ENCODE results near the gene RIPOR1.

Gene RIPOR1

GRCh38 chr16:67560827-67561342 lies 32.3 kb downstream of the RIPOR1 start:
- no peaks in the 10 kb centered on the region for H3K27me3 ChIP-seq (ENCODE audit: control insufficient read depth, insufficient read depth, low read length)
- TF ChIP-seq CTCF (IDR thresholded peaks at IDR 0.05), result no peak
- no peak overlapping the region for H3K4me2 ChIP-seq (ENCODE audit: low read length)
- H3K27ac ChIP-seq, result no peak overlapping the region
- peaks cover 16% of the 10 kb centered on the region for H3K79me2 ChIP-seq
- H3K9ac ChIP-seq, result no peak overlapping the region
- H3K4me3 ChIP-seq (ENCODE audit: low read depth, low read length), result no peak overlapping the region
- no peaks in the 10 kb centered on the region for H3K9me3 ChIP-seq (ENCODE audit: control insufficient read depth, low read length)
- H3K36me3 ChIP-seq (ENCODE audit: control insufficient read depth, insufficient read depth, low read length), result no peaks in the 10 kb centered on the region
- peaks cover 7% of the 10 kb centered on the region for H3K4me1 ChIP-seq
- no peak overlapping the region for H2AFZ ChIP-seq

DNA sequence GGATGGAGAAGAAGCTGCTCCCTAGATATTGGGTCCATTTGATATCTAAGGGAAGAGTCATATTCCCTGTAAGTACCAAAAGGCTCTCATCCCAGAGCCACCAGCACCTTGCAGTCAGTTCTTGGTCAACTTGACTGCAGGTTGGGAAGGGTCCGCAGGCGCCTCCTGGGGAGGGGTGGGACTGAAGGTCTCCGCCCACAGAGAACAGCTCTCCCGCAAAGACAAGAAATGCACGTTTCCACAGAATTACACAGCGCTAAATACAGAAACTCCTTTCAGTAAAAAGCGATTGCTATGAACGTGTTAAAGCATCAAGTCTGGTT lies 32.8 kb downstream of the RIPOR1 start:
- Histone ChIP-seq H3K79me2 (peaks cover 20% of the 10 kb centered on the region), H3K27me3 (ENCODE audit: control insufficient read depth, insufficient read depth, low read length) (no peaks in the 10 kb centered on the region), H2AFZ (peak overlapping the region; percentile 89), H3K36me3 (ENCODE audit: control insufficient read depth, insufficient read depth, low read length) (no peaks in the 10 kb centered on the region), H3K4me2 (ENCODE audit: low read length) (peak overlapping the region; percentile 73), H3K9ac (no peak overlapping the region), H3K9me3 (ENCODE audit: control insufficient read depth, low read length) (no peaks in the 10 kb centered on the region), H3K4me3 (ENCODE audit: low read depth, low read length) (peak overlapping the region; percentile 47), H3K4me1 (peaks cover 7% of the 10 kb centered on the region), H3K27ac (peak overlapping the region; percentile 81)
- no peak for TF ChIP-seq CTCF (IDR thresholded peaks at IDR 0.05)

DNA sequence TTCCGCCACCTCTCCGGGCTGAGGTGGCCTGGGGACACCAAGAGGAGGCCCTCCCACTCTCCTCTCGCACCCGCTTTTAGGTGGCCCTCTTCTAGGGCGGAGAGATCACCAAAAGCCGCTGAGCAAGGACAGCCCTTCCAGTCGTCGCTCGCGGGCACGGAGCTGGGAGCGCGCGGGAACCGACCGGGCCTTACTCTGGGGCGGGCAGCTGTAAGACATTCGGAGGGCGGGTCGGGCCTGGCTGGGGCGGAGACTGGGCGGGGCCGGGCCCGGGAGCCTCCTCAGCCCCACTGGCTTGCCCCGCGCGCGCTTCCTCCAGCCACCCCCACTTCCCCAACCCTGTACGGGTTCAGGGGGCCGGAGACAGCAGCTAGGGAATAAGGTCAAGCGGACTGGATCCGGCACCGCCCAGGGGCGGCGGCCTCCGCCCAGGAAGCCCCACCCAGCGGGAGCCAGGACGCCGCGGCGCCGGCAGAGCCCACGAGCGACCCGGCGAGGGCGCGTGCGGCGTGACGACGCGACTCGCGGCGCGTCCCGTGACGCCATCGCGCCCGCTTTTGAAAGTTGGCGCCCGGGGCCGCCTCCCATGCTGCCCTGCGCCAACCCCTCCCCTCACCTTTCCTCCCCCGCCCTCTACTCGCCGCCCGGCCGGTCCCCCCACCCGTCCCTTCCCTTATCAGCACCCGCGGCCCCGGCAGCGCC lies 33.3 kb downstream of the RIPOR1 start:
- Histone ChIP-seq H2AFZ (peak overlapping the region; percentile 89), H3K9ac (no peak overlapping the region), H3K79me2 (peaks cover 25% of the 10 kb centered on the region), H3K9me3 (ENCODE audit: control insufficient read depth, low read length) (no peaks in the 10 kb centered on the region), H3K4me3 (ENCODE audit: low read depth, low read length) (peak overlapping the region; percentile 47), H3K27me3 (ENCODE audit: control insufficient read depth, insufficient read depth, low read length) (no peaks in the 10 kb centered on the region), H3K36me3 (ENCODE audit: control insufficient read depth, insufficient read depth, low read length) (no peaks in the 10 kb centered on the region), H3K4me2 (ENCODE audit: low read length) (peak overlapping the region; percentile 73), H3K27ac (peak overlapping the region; percentile 81), H3K4me1 (peaks cover 7% of the 10 kb centered on the region)
- TF ChIP-seq CTCF (IDR thresholded peaks at IDR 0.05), result no peak

- H3K9ac ChIP-seq, result peak within 1 kb of the TSS; percentile 97
- no peaks in the 10 kb centered on the region for H3K36me3 ChIP-seq (ENCODE audit: control insufficient read depth, insufficient read depth, low read length)
- H3K79me2 ChIP-seq, result peaks cover 29% of the 10 kb centered on the region
- TF ChIP-seq CTCF (IDR thresholded peaks at IDR 0.05), result peak; percentile 43
- H3K4me2 ChIP-seq (ENCODE audit: low read length), result peak within 1 kb of the TSS; percentile 98
- peak within 1 kb of the TSS; percentile 91 for H3K4me3 ChIP-seq (ENCODE audit: low read depth, low read length)
- peak within 1 kb of the TSS; percentile 98 for H2AFZ ChIP-seq
- H3K27me3 ChIP-seq (ENCODE audit: control insufficient read depth, insufficient read depth, low read length), result no peaks in the 10 kb centered on the region
- H3K9me3 ChIP-seq (ENCODE audit: control insufficient read depth, low read length), result no peaks in the 10 kb centered on the region
- peaks cover 7% of the 10 kb centered on the region for H3K4me1 ChIP-seq
- H3K27ac ChIP-seq, result peak within 1 kb of the TSS; percentile 97
Observed at GRCh38 chr16:67562526-67562917, 33.9 kb downstream of the RIPOR1 start, which contains the start of gene CTCF. Gene CTCF (plus strand): TSS chr16:67562526. CDS start chr16:67610833, 48,307 bp downstream.

Data from parathyroid adenoma (tissue), 2 donors.